HEK293 (cell line): ENCODE results near the gene VAMP5.

Source experiments
- CTCF ChIA-PET: fragments of 350-600 bp; formaldehyde crosslinking; extraction: SDS; loops from one replicate; lab custom pipeline; 2021; ENCODE audit warnings: antibody characterized with exemption; lab: Yijun Ruan, JAX
- POLR2A ChIA-PET: fragments of 300-600 bp; formaldehyde crosslinking; extraction: SDS; loops from one replicate; lab custom pipeline; 2020; ENCODE audit warnings: antibody characterized with exemption, inconsistent platforms; lab: Yijun Ruan, JAX
- H3K27ac ChIP-seq: fragments of 200-500 bp; sonication (Bioruptor generic); 2 replicates; pipeline ENCODE4 v1.5.1; 2014; ENCODE audit warnings: low read depth, low read length, control low read depth, inconsistent platforms; ENCODE audit errors: extremely low read depth
- H3K36me3 ChIP-seq, 2 experiments: fragments of 200-500 bp in 1 of 2; sonication (Bioruptor generic) in 1 of 2; 1 replicate in 1 of 2; 2 replicates in 1 of 2; pipeline ENCODE4 v1.5.1; 2014 to 2017; ENCODE audit warnings: inconsistent platforms in 2 of 2, low read length in 2 of 2; ENCODE audit not compliant: control insufficient read depth in 2 of 2, insufficient read depth in 1 of 2
- H3K4me1 ChIP-seq: fragments of 200-500 bp; sonication (Bioruptor generic); 2 replicates; pipeline ENCODE4 v1.5.1; 2014; ENCODE audit warnings: mild to moderate bottlenecking, low read length, inconsistent platforms; ENCODE audit not compliant: control insufficient read depth, insufficient read depth
- H3K4me3 ChIP-seq: 2 replicates; pipeline ENCODE4 v1.5.1; 2011; ENCODE audit warnings: low read depth, mild to moderate bottlenecking, control low read depth, low read length, moderate library complexity
- H3K9me3 ChIP-seq: fragments of 200-500 bp; sonication (Bioruptor generic); 2 replicates; pipeline ENCODE4 v1.5.1; 2014; ENCODE audit warnings: low read depth, low read length, inconsistent platforms; ENCODE audit not compliant: control insufficient read depth, insufficient read depth
- ELK4 ChIP-seq: IDR thresholded peaks from 2 replicates; pipeline ENCODE4 v1.6.1; 2011; ENCODE audit warnings: mild to moderate bottlenecking, low read depth, low read length, borderline replicate concordance
- INSM2 ChIP-seq: fragments of 450-650 bp; formaldehyde crosslinking; IDR thresholded peaks from 2 replicates; pipeline ENCODE4 v1.5.1; 2016; ENCODE audit warnings: missing biosample characterization, missing genetic modification characterization
- PATZ1 ChIP-seq: fragments of 450-650 bp; formaldehyde crosslinking; IDR thresholded peaks from 2 replicates; pipeline ENCODE4 v1.5.1; 2016; ENCODE audit warnings: missing biosample characterization, missing genetic modification characterization
- PRDM10 ChIP-seq: fragments of 450-650 bp; formaldehyde crosslinking; IDR thresholded peaks from 2 replicates; pipeline ENCODE4 v1.5.1; 2016; ENCODE audit warnings: missing biosample characterization, missing genetic modification characterization
- PRDM4 ChIP-seq: fragments of 450-650 bp; formaldehyde crosslinking; IDR thresholded peaks from 2 replicates; pipeline ENCODE4 v1.5.1; 2017; ENCODE audit warnings: missing biosample characterization, missing genetic modification characterization
- PRDM6 ChIP-seq: fragments of 450-650 bp; formaldehyde crosslinking; IDR thresholded peaks from 2 replicates; pipeline ENCODE4 v1.5.1; 2017; ENCODE audit warnings: missing biosample characterization, missing genetic modification characterization
- ZEB2 ChIP-seq: fragments of 450-650 bp; formaldehyde crosslinking; IDR thresholded peaks from 2 replicates; pipeline ENCODE4 v1.5.1; 2016; ENCODE audit warnings: missing biosample characterization, missing genetic modification characterization
- ZNF133 ChIP-seq: fragments of 450-650 bp; formaldehyde crosslinking; IDR thresholded peaks from 2 replicates; pipeline ENCODE4 v1.5.1; 2016; ENCODE audit warnings: missing biosample characterization, missing genetic modification characterization
- ZNF341 ChIP-seq: fragments of 450-650 bp; formaldehyde crosslinking; IDR thresholded peaks from 2 replicates; pipeline ENCODE4; 2016; ENCODE audit warnings: low read depth, missing biosample characterization, missing genetic modification characterization
- ZNF423 ChIP-seq: fragments of 450-650 bp; formaldehyde crosslinking; IDR thresholded peaks from 2 replicates; pipeline ENCODE4 v1.5.1; 2016; ENCODE audit warnings: missing biosample characterization, missing genetic modification characterization
- ZNF48 ChIP-seq: fragments of 450-650 bp; formaldehyde crosslinking; IDR thresholded peaks from 2 replicates; pipeline ENCODE4 v1.5.1; 2016; ENCODE audit warnings: missing biosample characterization, missing genetic modification characterization
- ZNF510 ChIP-seq: fragments of 450-650 bp; formaldehyde crosslinking; IDR thresholded peaks from 2 replicates; pipeline ENCODE4 v1.5.1; 2018; ENCODE audit warnings: mild to moderate bottlenecking, missing genetic modification characterization, missing biosample characterization; ENCODE audit not compliant: insufficient replicate concordance
- ZNF530 ChIP-seq: fragments of 450-650 bp; formaldehyde crosslinking; IDR thresholded peaks from 2 replicates; pipeline ENCODE4 v1.5.1; 2016; ENCODE audit warnings: low read depth, missing biosample characterization, missing genetic modification characterization
- ZNF624 ChIP-seq: fragments of 450-650 bp; formaldehyde crosslinking; IDR thresholded peaks from 2 replicates; pipeline ENCODE4 v1.5.1; 2017; ENCODE audit warnings: missing biosample characterization, missing genetic modification characterization
- ZNF658 ChIP-seq: fragments of 450-650 bp; formaldehyde crosslinking; IDR thresholded peaks from 2 replicates; pipeline ENCODE4; 2016; ENCODE audit warnings: missing biosample characterization, missing genetic modification characterization
- ZNF692 ChIP-seq: fragments of 450-650 bp; formaldehyde crosslinking; IDR thresholded peaks from 2 replicates; pipeline ENCODE4 v1.5.1; 2016; ENCODE audit warnings: missing biosample characterization, missing genetic modification characterization
- ZSCAN18 ChIP-seq: fragments of 450-650 bp; formaldehyde crosslinking; IDR thresholded peaks from 2 replicates; pipeline ENCODE4 v1.5.1; 2016; ENCODE audit warnings: missing biosample characterization, missing genetic modification characterization

The VAMP5 gene

GRCh38 chr2:85536479-85536878, 47.8 kb upstream of the VAMP5 start (continued):
- TF ChIP-seq ZNF341, result no peak
- TF ChIP-seq, all 188 proteins: peak for 1

- Histone ChIP-seq H3K4me1 (0 out of 2 replicates have a peak, but pooled peaks cover 2% of the 10 kb centered on the region), H3K4me3 (peak overlapping the region; percentile 59), H3K9me3 (no peaks in the 10 kb centered on the region), H3K27ac (peak overlapping the region; percentile 99), H3K36me3 (peaks cover 16 to 34% of the 10 kb centered on the region in 2 experiments)
- POLR2A ChIA-PET, result interaction anchor here (0.5 to 5.3 kb wide), 35 partner anchors 13 to 568 kb away, joined by 3 to 106 read pairs (median 7); partner anchors contain the start of genes ELMOD3, GGCX, POLR1A and PTCD3
- CTCF ChIA-PET, result interaction anchor here (0.5 to 9.1 kb wide), 11 partner anchors 11 to 183 kb away, joined by 3 to 73 read pairs (median 3); partner anchors contain the start of gene SH2D6
- TF ChIP-seq ZNF48, result no peak
- no peak for TF ChIP-seq INSM2 (tag by site-specific recombination)
- no peak for TF ChIP-seq ZNF510 (tag by site-specific recombination)
- TF ChIP-seq ZNF624 (tag by site-specific recombination), result no peak
- no peak for TF ChIP-seq ZNF530 (tag by site-specific recombination)
- peak; percentile 70 for TF ChIP-seq PRDM10 (tag by site-specific recombination)
- no peak for TF ChIP-seq ZNF423 (tag by site-specific recombination)
- no peak for TF ChIP-seq ZNF658
- no peak for TF ChIP-seq PRDM4 (tag by site-specific recombination)
- no peak for TF ChIP-seq ZNF692 (tag by site-specific recombination)
- peak; percentile 51 for TF ChIP-seq PATZ1 (tag by site-specific recombination)
- TF ChIP-seq ELK4, result no peak
- TF ChIP-seq PRDM6 (tag by site-specific recombination), result no peak
- TF ChIP-seq ZEB2, result no peak
- no peak for TF ChIP-seq ZSCAN18 (tag by site-specific recombination)
- TF ChIP-seq ZNF133 (tag by site-specific recombination), result no peak
These were observed 46.4 kb upstream of the VAMP5 start for GRCh38 chr2:85537600-85538506.
